IPS-20b (cell line): Measurements from ENCODE around the gene UNC13A.

Experiments
- H3K27ac ChIP-seq: one replicate; pipeline ENCODE4 v1.5.1; 2013; ENCODE audit warnings: low read length
- H3K27me3 ChIP-seq: 2 replicates; pipeline ENCODE4 v1.6.1; 2013; ENCODE audit warnings: mild to moderate bottlenecking, low read length, inconsistent platforms; ENCODE audit not compliant: insufficient read depth
- H3K36me3 ChIP-seq: 2 replicates; pipeline ENCODE4 v1.6.1; 2013; ENCODE audit warnings: low read depth, mild to moderate bottlenecking, inconsistent platforms, low read length, moderate library complexity; ENCODE audit not compliant: insufficient read depth
- H3K4me1 ChIP-seq: 2 replicates; pipeline ENCODE4 v1.6.1; 2013; ENCODE audit warnings: mild to moderate bottlenecking, control low read depth, inconsistent platforms, low read length, moderate library complexity; ENCODE audit not compliant: insufficient read depth
- H3K4me3 ChIP-seq: 2 replicates; pipeline ENCODE4 v1.5.1; 2013; ENCODE audit warnings: mild to moderate bottlenecking, low read length, inconsistent platforms
- H3K9ac ChIP-seq: 2 replicates; pipeline ENCODE4 v1.6.1; 2013; ENCODE audit warnings: low read depth, mild to moderate bottlenecking, inconsistent platforms, low read length, moderate library complexity
- H3K9me3 ChIP-seq: 2 replicates; pipeline ENCODE4 v1.6.1; 2013; ENCODE audit warnings: mild to moderate bottlenecking, low read depth, low read length, inconsistent platforms; ENCODE audit not compliant: insufficient read depth

Gene UNC13A

DNA sequence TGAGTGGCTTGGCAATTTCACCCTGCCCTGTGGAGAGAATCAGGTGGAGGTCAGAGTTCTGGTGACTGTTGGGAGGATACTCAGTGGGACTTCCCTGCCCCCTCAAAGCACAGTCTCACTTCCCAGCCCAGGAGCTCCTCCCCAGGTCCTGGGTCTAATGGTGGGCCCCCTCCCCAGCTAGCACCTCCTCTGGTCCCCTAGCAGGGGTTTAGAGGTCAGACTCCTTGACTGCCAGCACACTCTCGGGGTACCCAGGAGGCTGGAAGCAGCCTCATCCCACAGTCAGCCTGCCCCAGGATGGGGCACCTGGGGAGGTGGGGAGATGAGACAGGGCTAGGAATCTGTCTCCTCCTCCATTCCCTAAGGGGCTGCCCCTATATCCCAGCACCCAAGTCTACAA, 67.5 kb downstream of the UNC13A start:
- Histone ChIP-seq H3K9me3 (no peaks in the 10 kb centered on the region), H3K27me3 (no peaks in the 10 kb centered on the region), H3K36me3 (peaks cover 49% of the 10 kb centered on the region; the same call in 1 of the 2 replicates), H3K4me3 (no peak overlapping the region), H3K9ac (no peak overlapping the region), H3K4me1 (no peaks in the 10 kb centered on the region), H3K27ac (no peak overlapping the region)

DNA sequence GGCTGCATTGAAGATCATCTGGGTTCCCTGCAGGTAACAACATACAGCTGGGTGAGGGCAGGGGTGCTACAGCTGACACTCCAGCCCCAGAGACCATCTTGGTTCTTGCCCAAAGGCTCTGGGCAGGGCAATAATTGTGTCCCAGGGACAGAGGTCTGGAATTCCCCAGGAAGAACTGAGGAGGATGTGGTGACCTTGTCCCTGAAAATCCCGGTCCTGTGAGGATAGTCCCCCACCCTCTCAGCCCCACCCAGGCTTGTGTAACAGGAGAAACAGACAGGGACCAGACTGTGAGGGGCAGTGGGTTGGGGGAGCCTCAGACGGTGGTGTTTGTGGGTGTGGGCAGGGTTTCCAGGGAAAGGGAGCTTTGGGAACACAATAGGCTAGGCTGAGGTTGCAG, 69.2 kb downstream of the UNC13A start:
- H3K9ac ChIP-seq: no peak overlapping the region
- H3K9me3 ChIP-seq: no peaks in the 10 kb centered on the region
- H3K36me3 ChIP-seq: peaks cover 32% of the 10 kb centered on the region; the same call in 1 of the 2 replicates
- no peaks in the 10 kb centered on the region for H3K27me3 ChIP-seq
- H3K4me3 ChIP-seq: no peak overlapping the region
- no peak overlapping the region for H3K27ac ChIP-seq
- no peaks in the 10 kb centered on the region for H3K4me1 ChIP-seq

DNA sequence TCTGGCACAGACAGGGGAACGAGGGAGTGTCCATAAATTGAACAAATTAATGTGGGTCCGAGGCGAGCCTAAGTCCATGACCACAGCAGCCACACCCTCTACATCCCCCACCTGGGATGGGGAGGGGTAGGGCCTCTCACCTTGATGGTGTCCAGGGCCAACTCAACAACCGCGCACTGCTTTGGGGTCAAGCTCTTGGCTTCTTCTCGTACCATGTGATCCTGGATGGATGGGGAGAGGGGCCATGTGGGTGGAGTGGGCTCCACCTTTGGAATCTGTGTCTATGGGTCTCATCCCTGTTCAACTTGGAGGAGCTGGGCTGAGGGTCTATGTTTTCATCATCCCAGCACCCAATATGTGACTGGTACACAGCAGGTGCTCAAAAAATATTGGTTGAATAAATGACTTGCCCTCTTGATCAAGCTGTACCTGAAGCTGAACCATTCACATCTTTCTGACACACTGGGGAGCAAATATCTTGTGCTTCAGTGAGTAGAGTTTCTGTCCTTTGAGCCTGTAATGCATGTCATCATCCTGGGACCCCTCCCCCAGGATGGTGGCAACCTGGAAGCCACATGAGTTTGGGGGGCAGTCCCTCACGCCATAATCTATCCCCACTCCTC, 69.8 kb downstream of the UNC13A start:
- no peaks in the 10 kb centered on the region for H3K9me3 ChIP-seq
- no peak overlapping the region for H3K4me3 ChIP-seq
- peaks cover 29% of the 10 kb centered on the region; the same call in 1 of the 2 replicates for H3K36me3 ChIP-seq
- H3K27me3 ChIP-seq: no peaks in the 10 kb centered on the region
- no peak overlapping the region for H3K27ac ChIP-seq
- no peak overlapping the region for H3K9ac ChIP-seq
- H3K4me1 ChIP-seq: no peaks in the 10 kb centered on the region

DNA sequence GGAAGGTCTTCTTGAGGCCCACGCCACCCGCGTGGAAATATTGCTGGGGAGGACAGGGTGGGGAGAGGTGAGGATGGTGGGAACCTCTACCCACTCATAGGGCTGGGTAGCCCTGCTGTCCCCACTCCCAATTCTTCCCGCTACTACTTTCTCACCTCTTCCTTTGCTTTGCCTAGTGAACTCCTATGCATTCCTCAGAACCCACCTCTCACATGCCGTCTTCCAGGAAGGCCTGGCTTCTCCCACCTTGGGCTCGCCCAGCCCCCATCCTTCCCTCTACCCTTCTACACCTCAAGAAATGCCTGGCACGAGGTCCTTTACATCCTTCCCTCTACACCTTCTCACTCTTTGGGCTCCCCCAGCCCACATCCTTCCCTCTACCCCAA, 70.4 kb downstream of the UNC13A start:
- Histone ChIP-seq H3K9me3 (no peaks in the 10 kb centered on the region), H3K27ac (no peak overlapping the region), H3K9ac (no peak overlapping the region), H3K4me1 (no peaks in the 10 kb centered on the region), H3K36me3 (peaks cover 26% of the 10 kb centered on the region; the same call in 1 of the 2 replicates), H3K4me3 (no peak overlapping the region), H3K27me3 (no peaks in the 10 kb centered on the region)

GRCh38 chr19:17616961-17617806, 71.0 kb downstream of the UNC13A start:
- H3K36me3 ChIP-seq: peaks cover 23% of the 10 kb centered on the region; the same call in 1 of the 2 replicates
- no peak overlapping the region for H3K27ac ChIP-seq
- H3K9ac ChIP-seq: no peak overlapping the region
- H3K9me3 ChIP-seq: no peaks in the 10 kb centered on the region
- peak overlapping the region; percentile 36; the same call in 1 of the 2 replicates for H3K4me3 ChIP-seq
- no peaks in the 10 kb centered on the region for H3K4me1 ChIP-seq
- no peaks in the 10 kb centered on the region for H3K27me3 ChIP-seq

- Histone ChIP-seq H3K4me1 (no peaks in the 10 kb centered on the region), H3K27ac (no peak overlapping the region), H3K9me3 (no peaks in the 10 kb centered on the region), H3K36me3 (peaks cover 20% of the 10 kb centered on the region; the same call in 1 of the 2 replicates), H3K27me3 (no peaks in the 10 kb centered on the region), H3K4me3 (peak overlapping the region; percentile 36; the same call in 1 of the 2 replicates), H3K9ac (no peak overlapping the region)
Observed at GRCh38 chr19:17616686-17616960, 71.5 kb downstream of the UNC13A start.

DNA sequence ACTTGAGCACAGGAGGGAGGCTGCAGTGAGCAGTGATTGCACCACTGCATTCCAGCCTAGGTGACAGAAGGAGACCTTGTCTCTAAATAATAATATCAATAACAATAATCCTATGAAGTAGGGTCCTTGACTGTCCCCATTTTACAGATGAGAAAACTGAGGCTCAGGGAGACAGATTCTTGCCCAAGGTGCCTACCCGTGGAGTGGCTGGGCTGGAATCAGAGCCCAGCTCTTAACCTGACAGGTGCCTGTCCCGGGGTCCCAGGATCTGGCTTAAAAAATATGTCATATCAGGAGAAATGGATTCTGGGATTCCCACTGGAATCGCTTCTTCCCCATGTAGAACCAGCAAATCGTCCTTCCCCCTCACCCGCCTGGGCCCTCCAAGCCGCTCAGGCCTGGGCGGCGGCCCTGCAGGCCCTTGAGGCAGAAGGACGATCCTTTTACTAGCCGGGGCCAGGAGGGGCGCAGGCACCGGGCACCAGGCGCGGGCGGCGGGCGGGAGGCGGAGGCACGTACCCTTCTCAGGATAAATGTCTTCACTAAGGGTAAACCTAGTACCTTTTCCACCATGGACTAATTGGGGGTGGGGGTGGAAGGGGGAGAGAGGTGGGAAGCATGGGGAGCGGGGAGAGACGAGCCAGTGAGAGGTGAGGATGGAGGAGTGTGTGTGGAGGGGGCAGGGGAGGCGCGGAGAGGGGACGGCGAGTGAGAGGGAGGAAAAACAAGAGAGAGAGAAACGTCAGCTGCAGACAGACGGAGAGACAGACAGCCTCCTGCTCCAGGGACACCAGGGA, 72.1 kb downstream of the UNC13A start:
- peaks cover 15% of the 10 kb centered on the region; the same call in 1 of the 2 replicates for H3K36me3 ChIP-seq
- no peaks in the 10 kb centered on the region for H3K9me3 ChIP-seq
- no peaks in the 10 kb centered on the region for H3K4me1 ChIP-seq
- H3K9ac ChIP-seq: no peak overlapping the region
- H3K27ac ChIP-seq: no peak overlapping the region
- peak overlapping the region; percentile 36; the same call in 1 of the 2 replicates for H3K4me3 ChIP-seq
- H3K27me3 ChIP-seq: no peaks in the 10 kb centered on the region

DNA sequence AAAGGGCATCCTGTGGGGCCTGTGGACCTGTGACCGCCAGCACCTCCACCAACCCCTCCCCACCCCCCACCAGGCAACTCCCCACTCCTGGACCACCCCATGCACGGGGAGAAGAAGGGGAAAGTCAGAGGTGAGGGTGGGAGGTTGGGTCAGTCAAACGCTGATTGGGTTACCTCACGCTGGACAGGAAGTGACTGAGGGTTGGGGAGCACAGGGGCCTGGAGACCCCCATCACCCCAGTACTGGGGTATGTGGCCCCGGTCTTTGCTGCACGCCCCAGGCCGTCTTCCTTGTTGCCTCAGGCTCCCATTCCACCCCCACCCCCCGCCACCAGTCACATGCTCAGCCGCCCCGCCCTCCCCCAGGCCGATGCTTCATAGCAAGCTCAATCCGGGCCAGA, 73.7 kb downstream of the UNC13A start:
- no peak overlapping the region for H3K4me3 ChIP-seq
- H3K9ac ChIP-seq: no peak overlapping the region
- H3K4me1 ChIP-seq: no peaks in the 10 kb centered on the region
- no peaks in the 10 kb centered on the region for H3K27me3 ChIP-seq
- no peaks in the 10 kb centered on the region for H3K9me3 ChIP-seq
- H3K36me3 ChIP-seq: peaks cover 20% of the 10 kb centered on the region; the same call in 1 of the 2 replicates
- H3K27ac ChIP-seq: no peak overlapping the region

DNA sequence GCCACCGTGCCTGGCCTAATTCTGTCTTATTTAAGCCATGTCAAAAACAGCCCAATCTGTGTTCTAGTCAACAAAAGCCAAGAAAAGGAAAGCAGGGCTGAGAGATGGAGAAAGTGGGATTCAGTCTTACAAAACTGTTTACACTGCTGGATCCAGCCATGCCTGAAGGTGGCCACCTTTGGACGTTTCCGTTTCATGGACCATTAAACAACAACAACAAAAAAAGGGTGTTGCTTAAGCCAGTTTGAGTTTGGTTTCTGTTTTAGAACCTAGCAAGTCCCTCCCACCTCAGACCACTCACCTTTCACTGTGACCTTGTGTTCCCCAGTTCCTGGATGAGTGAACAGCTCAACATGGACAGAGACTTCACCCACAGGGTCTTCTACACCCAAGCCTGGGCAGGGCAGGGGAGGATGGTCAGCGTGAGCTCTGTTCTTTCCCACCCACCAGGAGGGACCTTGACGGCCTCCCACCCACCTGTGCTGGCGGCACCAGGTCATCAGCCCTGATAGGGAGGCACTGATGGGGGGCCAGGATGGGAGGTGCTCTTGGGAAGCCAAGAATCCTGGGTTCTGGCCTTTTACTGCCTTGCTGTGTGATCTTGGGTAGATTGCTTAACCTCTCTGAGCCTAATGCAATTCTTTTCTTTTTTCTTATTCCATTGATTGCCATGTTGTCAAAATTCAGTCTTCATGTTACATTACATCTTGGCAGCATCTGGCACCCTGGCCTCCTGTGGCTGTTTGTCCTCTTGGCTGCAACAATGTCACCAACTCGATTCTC, 76.5 kb downstream of the UNC13A start:
- Histone ChIP-seq H3K27me3 (no peaks in the 10 kb centered on the region), H3K4me3 (no peak overlapping the region), H3K36me3 (0 out of 2 replicates have a peak, but pooled peaks cover 9% of the 10 kb centered on the region), H3K27ac (no peak overlapping the region), H3K9ac (no peak overlapping the region), H3K4me1 (no peaks in the 10 kb centered on the region), H3K9me3 (no peaks in the 10 kb centered on the region)

DNA sequence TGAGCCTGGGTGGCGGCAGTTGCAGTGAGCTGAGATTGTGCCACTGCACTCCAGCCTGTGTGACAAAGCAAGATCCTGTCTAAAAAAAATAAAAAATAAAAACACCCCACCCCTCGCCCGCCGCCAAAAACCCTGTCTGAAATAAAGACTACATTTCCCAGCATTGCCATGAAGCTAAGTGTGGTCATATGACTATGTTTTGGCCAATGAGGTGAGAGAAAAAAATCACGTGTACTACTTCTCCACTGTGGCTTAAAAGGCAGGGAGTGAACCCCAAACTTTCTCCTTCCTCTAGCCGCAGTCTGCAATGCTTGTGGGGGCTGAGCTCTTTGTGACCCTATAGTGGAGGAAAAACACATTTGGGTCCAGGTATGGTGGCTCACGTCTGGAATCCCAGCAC, 77.8 kb downstream of the UNC13A start:
- Histone ChIP-seq H3K27ac (no peak overlapping the region), H3K27me3 (no peaks in the 10 kb centered on the region), H3K4me1 (no peaks in the 10 kb centered on the region), H3K4me3 (no peak overlapping the region), H3K9me3 (no peaks in the 10 kb centered on the region), H3K36me3 (0 out of 2 replicates have a peak, but pooled peaks cover 9% of the 10 kb centered on the region), H3K9ac (no peak overlapping the region)

DNA sequence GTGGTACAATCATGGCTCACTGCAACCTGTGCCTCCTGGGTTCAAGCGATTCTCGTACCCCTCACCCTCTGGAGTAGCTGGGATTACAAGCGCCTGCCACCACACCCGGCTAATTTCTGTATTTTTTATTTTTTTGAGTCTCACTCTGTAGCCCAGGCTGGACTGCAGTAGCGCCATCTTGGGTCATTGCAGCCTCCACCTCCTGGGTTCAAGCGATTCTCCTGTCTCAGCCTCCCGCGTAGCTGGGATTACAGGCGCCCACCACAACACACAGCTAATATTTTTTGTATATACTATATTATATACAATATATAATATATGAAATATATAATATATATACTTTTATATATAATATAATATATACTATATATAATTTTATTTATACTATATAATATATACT, 80.2 kb downstream of the UNC13A start:
- H3K4me1 ChIP-seq: no peaks in the 10 kb centered on the region
- H3K36me3 ChIP-seq: 0 out of 2 replicates have a peak, but pooled peaks cover 9% of the 10 kb centered on the region
- H3K9ac ChIP-seq: no peak overlapping the region
- H3K27me3 ChIP-seq: no peaks in the 10 kb centered on the region
- no peak overlapping the region for H3K27ac ChIP-seq
- H3K4me3 ChIP-seq: no peak overlapping the region
- H3K9me3 ChIP-seq: no peaks in the 10 kb centered on the region
